MM.1S (cell line): ENCODE results near the gene CACNA1H.

Experiments
- DNase-seq: peaks from one replicate; pipeline ENCODE4 v3.0.0-alpha.2; 2015
- H2AFZ ChIP-seq: fragments of 300-600 bp; sonication (generic); 2 replicates; pipeline ENCODE4 v1.6.0; 2016; ENCODE audit warnings: antibody characterized with exemption, low read length
- H3F3A ChIP-seq: fragments of 300-600 bp; sonication (generic); 2 replicates; pipeline ENCODE4 v1.6.1; 2016; ENCODE audit warnings: mild to moderate bottlenecking, antibody characterized with exemption, low read length, moderate library complexity, mixed read lengths; ENCODE audit not compliant: insufficient read depth
- H3K27ac ChIP-seq: fragments of 300-600 bp; sonication (generic); 2 replicates; pipeline ENCODE4 v1.5.1; 2016; ENCODE audit warnings: mild to moderate bottlenecking, low read length
- H3K27me3 ChIP-seq: fragments of 300-600 bp; sonication (generic); replicated peaks from 2 replicates; pipeline ENCODE4 v1.6.0; 2016; ENCODE audit warnings: low read length; ENCODE audit not compliant: insufficient read depth
- H3K36me3 ChIP-seq: fragments of 300-600 bp; sonication (generic); replicated peaks from 2 replicates; pipeline ENCODE4 v1.6.1; 2016; ENCODE audit warnings: mild to moderate bottlenecking, low read length, mixed read lengths; ENCODE audit not compliant: insufficient read depth
- H3K4me1 ChIP-seq: fragments of 300-600 bp; sonication (generic); 2 replicates; pipeline ENCODE4 v1.6.1; 2016; ENCODE audit warnings: low read length, mixed read lengths
- H3K4me2 ChIP-seq: fragments of 300-600 bp; sonication (generic); 2 replicates; pipeline ENCODE4 v1.6.0; 2016; ENCODE audit warnings: low read depth, low read length
- H3K4me3 ChIP-seq: fragments of 300-600 bp; sonication (generic); 2 replicates; pipeline ENCODE4 v1.5.1; 2016; ENCODE audit warnings: low read length, mixed read lengths
- H3K79me2 ChIP-seq: fragments of 300-600 bp; sonication (generic); 2 replicates; pipeline ENCODE4 v1.6.1; 2016; ENCODE audit warnings: mixed run types, low read length, mixed read lengths
- H3K9ac ChIP-seq: fragments of 300-600 bp; sonication (generic); 2 replicates; pipeline ENCODE4 v1.6.1; 2016; ENCODE audit warnings: low read length, mixed read lengths
- H3K9me2 ChIP-seq: fragments of 300-600 bp; sonication (generic); replicated peaks from 2 replicates; pipeline ENCODE4 v1.6.1; 2016; ENCODE audit warnings: mild to moderate bottlenecking, low read length, mixed read lengths; ENCODE audit not compliant: insufficient read depth
- H3K9me3 ChIP-seq: fragments of 300-600 bp; sonication (generic); replicated peaks from 2 replicates; pipeline ENCODE4 v1.6.1; 2016; ENCODE audit warnings: mild to moderate bottlenecking, low read length, mixed read lengths; ENCODE audit not compliant: insufficient read depth
- H4K20me1 ChIP-seq: fragments of 300-600 bp; sonication (generic); 2 replicates; pipeline ENCODE4 v1.6.1; 2016; ENCODE audit warnings: mild to moderate bottlenecking, low read length, moderate library complexity, mixed read lengths; ENCODE audit not compliant: insufficient read depth
- CTCF ChIP-seq: fragments of 300-600 bp; sonication (generic); IDR thresholded peaks from 2 replicates; pipeline ENCODE4 v1.5.1; 2016; ENCODE audit warnings: antibody characterized with exemption, low read length, mixed read lengths
- EZH2 ChIP-seq: fragments of 300-600 bp; sonication (generic); optimal IDR thresholded peaks from 2 replicates; pipeline ENCODE3; 2017; ENCODE audit warnings: low read depth, mild to moderate bottlenecking, antibody characterized with exemption, low read length, mixed read lengths
- EZH2phosphoT487 ChIP-seq: fragments of 300-600 bp; sonication (generic); IDR thresholded peaks from 2 replicates; pipeline ENCODE4 v1.6.1; 2018; ENCODE audit warnings: antibody characterized with exemption, low read length

Gene CACNA1H

GRCh38 chr16:1133271-1133670, 19.6 kb upstream of the CACNA1H start:
- no peak overlapping the region for H3K4me2 ChIP-seq
- H3K4me3 ChIP-seq = no peak overlapping the region
- H3K27ac ChIP-seq = no peak overlapping the region
- H3K36me3 ChIP-seq = no peaks in the 10 kb centered on the region
- H3K27me3 ChIP-seq = peaks cover 88% of the 10 kb centered on the region
- no peak overlapping the region for H3K9ac ChIP-seq
- no peaks in the 10 kb centered on the region for H3K9me3 ChIP-seq
- no peaks in the 10 kb centered on the region for H4K20me1 ChIP-seq
- TF ChIP-seq EZH2phosphoT487 = no peak
- no peak for TF ChIP-seq CTCF
- TF ChIP-seq EZH2 = no peak
- H2AFZ ChIP-seq = no peak overlapping the region
- no peaks in the 10 kb centered on the region for H3K79me2 ChIP-seq
- H3K9me2 ChIP-seq = no peaks in the 10 kb centered on the region
- no peaks in the 10 kb centered on the region for H3K4me1 ChIP-seq
- DNase-seq = no peak
- no peaks in the 10 kb centered on the region for H3F3A ChIP-seq

GRCh38 chr16:1133810-1134520, 18.9 kb upstream of the CACNA1H start:
- H3K36me3 ChIP-seq = no peaks in the 10 kb centered on the region
- H3K4me3 ChIP-seq = no peak overlapping the region
- H3K4me2 ChIP-seq = no peak overlapping the region
- no peaks in the 10 kb centered on the region for H3K4me1 ChIP-seq
- H2AFZ ChIP-seq = no peak overlapping the region
- H3K9me2 ChIP-seq = no peaks in the 10 kb centered on the region
- peaks cover 87% of the 10 kb centered on the region for H3K27me3 ChIP-seq
- no peaks in the 10 kb centered on the region for H3K9me3 ChIP-seq
- no peak for TF ChIP-seq EZH2phosphoT487
- TF ChIP-seq EZH2 = no peak
- no peak for TF ChIP-seq CTCF
- no peaks in the 10 kb centered on the region for H3F3A ChIP-seq
- no peaks in the 10 kb centered on the region for H4K20me1 ChIP-seq
- H3K9ac ChIP-seq = no peak overlapping the region
- H3K27ac ChIP-seq = no peak overlapping the region
- DNase-seq = no peak
- H3K79me2 ChIP-seq = no peaks in the 10 kb centered on the region

- Histone ChIP-seq H3K27me3 (peaks cover 87% of the 10 kb centered on the region), H3F3A (no peaks in the 10 kb centered on the region), H3K4me1 (no peaks in the 10 kb centered on the region), H3K27ac (no peak overlapping the region), H3K9ac (no peak overlapping the region), H3K4me2 (no peak overlapping the region), H2AFZ (no peak overlapping the region), H3K9me2 (no peaks in the 10 kb centered on the region), H3K4me3 (no peak overlapping the region), H3K79me2 (no peaks in the 10 kb centered on the region), H3K36me3 (no peaks in the 10 kb centered on the region), H3K9me3 (no peaks in the 10 kb centered on the region), H4K20me1 (no peaks in the 10 kb centered on the region)
- TF ChIP-seq CTCF (no peak), EZH2 (no peak), EZH2phosphoT487 (no peak)
- no peak for DNase-seq
These were observed 18.0 kb upstream of the CACNA1H start for GRCh38 chr16:1134776-1135458.
